GM21723 (cell line): Measurements from ENCODE around the gene LRFN3.
"Not testable (repeated sequence)": the region's sequence is repeated elsewhere in the genome, so short reads cannot be mapped to it uniquely, and the experiment has no call there.

Experiments used
- ATAC-seq: cut with Tn5 transposase; IDR thresholded peaks from one replicate; pipeline ENCODE4 v1.9.1; 2021; ENCODE audit warnings: mild to moderate bottlenecking, moderate library complexity; ENCODE audit not compliant: unreplicated experiment

The LRFN3 gene

GRCh38 chr19:35960432-35960972 is 24.3 kb downstream of the LRFN3 start:
- no peak for ATAC-seq

- ATAC-seq, result no peak
Observed at GRCh38 chr19:35963514-35963913, 27.3 kb downstream of the LRFN3 start.

GRCh38 chr19:35966771-35967170 is 30.6 kb downstream of the LRFN3 start:
- no peak for ATAC-seq

- no peak for ATAC-seq
Observed at GRCh38 chr19:35973487-35973886, 37.3 kb downstream of the LRFN3 start.

GRCh38 chr19:35975608-35976214 is 39.5 kb downstream of the LRFN3 start:
- ATAC-seq, result no peak

GRCh38 chr19:35977446-35978222 is 41.5 kb downstream of the LRFN3 start:
- ATAC-seq, result no peak

GRCh38 chr19:35978271-35978670 is 42.1 kb downstream of the LRFN3 start:
- ATAC-seq, result no peak

GRCh38 chr19:35978832-35979365 is 42.7 kb downstream of the LRFN3 start:
- ATAC-seq, result no peak

- ATAC-seq, result not testable (repeated sequence)
Observed at GRCh38 chr19:35980997-35981396, 44.8 kb downstream of the LRFN3 start.

GRCh38 chr19:35983177-35983576 is 47.0 kb downstream of the LRFN3 start:
- ATAC-seq, result no peak

GRCh38 chr19:35986111-35986510 is 49.9 kb downstream of the LRFN3 start:
- ATAC-seq, result no peak

- no peak for ATAC-seq
Observed at GRCh38 chr19:35986664-35987570, 50.7 kb downstream of the LRFN3 start.

- no peak for ATAC-seq
Observed at GRCh38 chr19:35987571-35987896, 51.4 kb downstream of the LRFN3 start.

- ATAC-seq, result no peak
Observed at GRCh38 chr19:35988824-35989223, 52.6 kb downstream of the LRFN3 start.

GRCh38 chr19:35990156-35990555 is 54.0 kb downstream of the LRFN3 start:
- no peak for ATAC-seq

- no peak for ATAC-seq
Observed at GRCh38 chr19:35990771-35991730, 54.9 kb downstream of the LRFN3 start.

- no peak for ATAC-seq
Observed at GRCh38 chr19:35991731-35992450, 55.7 kb downstream of the LRFN3 start.

- no peak for ATAC-seq
Observed at GRCh38 chr19:35992907-35993765, 57.0 kb downstream of the LRFN3 start.
